ENCODE data around the gene EFCAB12.
"Not testable (repeated sequence)": the region's sequence is repeated elsewhere in the genome, so short reads cannot be mapped to it uniquely, and the experiment has no call there.

The EFCAB12 gene

GRCh38 chr3:129367821-129368220, 60.6 kb downstream of the EFCAB12 start:
- H3K79me2 ChIP-seq (ENCODE audit: insufficient read depth, low read length), result no peaks in the 10 kb centered on the region
- no peak for TF ChIP-seq EZH2 (IDR thresholded peaks at IDR 0.05; ENCODE audit: borderline replicate concordance, low read length)
- no peak for TF ChIP-seq CTCF (IDR thresholded peaks at IDR 0.05; ENCODE audit: low read length)
- H3K9me3 ChIP-seq (ENCODE audit: low read length), result no peaks in the 10 kb centered on the region
- H3K36me3 ChIP-seq (ENCODE audit: insufficient read depth, low read length), result no peaks in the 10 kb centered on the region
- H3K27ac ChIP-seq (ENCODE audit: low read depth, low read length, poor library complexity, severe bottlenecking), result no peak overlapping the region
- no peaks in the 10 kb centered on the region for H3K9me2 ChIP-seq (ENCODE audit: low read depth, low read length)
- H3F3A ChIP-seq (ENCODE audit: insufficient read depth, low read length), result no peaks in the 10 kb centered on the region
- no peak overlapping the region for H2AFZ ChIP-seq (ENCODE audit: low read length)
- no peak overlapping the region for H3K9ac ChIP-seq (ENCODE audit: low read length)
- H4K20me1 ChIP-seq (ENCODE audit: insufficient read depth, low read length), result no peaks in the 10 kb centered on the region
- no peaks in the 10 kb centered on the region for H3K4me1 ChIP-seq (ENCODE audit: insufficient read depth, low read length, severe bottlenecking)
- H3K27me3 ChIP-seq (ENCODE audit: insufficient read depth, low read length), result 0 out of 2 replicates have a peak, but pooled peaks cover 12% of the 10 kb centered on the region
- no peak overlapping the region for H3K4me3 ChIP-seq (ENCODE audit: low read depth, low read length, poor library complexity, severe bottlenecking)
- H3K4me2 ChIP-seq (ENCODE audit: low read length), result no peak overlapping the region

- Histone ChIP-seq H3K4me1 (ENCODE audit: insufficient read depth, low read length, severe bottlenecking) (no peaks in the 10 kb centered on the region), H3K27me3 (ENCODE audit: insufficient read depth, low read length) (0 out of 2 replicates have a peak, but pooled peaks cover 6% of the 10 kb centered on the region), H3K27ac (ENCODE audit: low read depth, low read length, poor library complexity, severe bottlenecking) (no peak overlapping the region), H3K4me2 (ENCODE audit: low read length) (no peak overlapping the region), H2AFZ (ENCODE audit: low read length) (no peak overlapping the region), H3K9me2 (ENCODE audit: low read depth, low read length) (no peaks in the 10 kb centered on the region), H4K20me1 (ENCODE audit: insufficient read depth, low read length) (no peaks in the 10 kb centered on the region), H3K9me3 (ENCODE audit: low read length) (no peaks in the 10 kb centered on the region), H3F3A (ENCODE audit: insufficient read depth, low read length) (no peaks in the 10 kb centered on the region), H3K36me3 (ENCODE audit: insufficient read depth, low read length) (no peaks in the 10 kb centered on the region), H3K4me3 (ENCODE audit: low read depth, low read length, poor library complexity, severe bottlenecking) (no peak overlapping the region), H3K9ac (ENCODE audit: low read length) (no peak overlapping the region), H3K79me2 (ENCODE audit: insufficient read depth, low read length) (no peaks in the 10 kb centered on the region)
- TF ChIP-seq EZH2 (IDR thresholded peaks at IDR 0.05; ENCODE audit: borderline replicate concordance, low read length), result no peak
- no peak for TF ChIP-seq CTCF (IDR thresholded peaks at IDR 0.05; ENCODE audit: low read length)
Observed at GRCh38 chr3:129366312-129366831, 62.1 kb downstream of the EFCAB12 start.

- Histone ChIP-seq H2AFZ (ENCODE audit: low read length) (no peak overlapping the region), H3K27ac (ENCODE audit: low read depth, low read length, poor library complexity, severe bottlenecking) (no peak overlapping the region), H3K9me2 (ENCODE audit: low read depth, low read length) (no peaks in the 10 kb centered on the region), H3F3A (ENCODE audit: insufficient read depth, low read length) (no peaks in the 10 kb centered on the region), H3K4me1 (ENCODE audit: insufficient read depth, low read length, severe bottlenecking) (no peaks in the 10 kb centered on the region), H3K27me3 (ENCODE audit: insufficient read depth, low read length) (0 out of 2 replicates have a peak, but pooled peaks cover 6% of the 10 kb centered on the region), H3K9me3 (ENCODE audit: low read length) (no peaks in the 10 kb centered on the region), H3K79me2 (ENCODE audit: insufficient read depth, low read length) (no peaks in the 10 kb centered on the region), H3K9ac (ENCODE audit: low read length) (no peak overlapping the region), H3K4me2 (ENCODE audit: low read length) (no peak overlapping the region), H3K36me3 (ENCODE audit: insufficient read depth, low read length) (no peaks in the 10 kb centered on the region), H4K20me1 (ENCODE audit: insufficient read depth, low read length) (no peaks in the 10 kb centered on the region), H3K4me3 (ENCODE audit: low read depth, low read length, poor library complexity, severe bottlenecking) (no peak overlapping the region)
- TF ChIP-seq CTCF (IDR thresholded peaks at IDR 0.05; ENCODE audit: low read length), result no peak
- TF ChIP-seq EZH2 (IDR thresholded peaks at IDR 0.05; ENCODE audit: borderline replicate concordance, low read length), result no peak
Observed at GRCh38 chr3:129365296-129366136, 62.9 kb downstream of the EFCAB12 start.

- not testable (repeated sequence) for H3K27ac ChIP-seq (ENCODE audit: low read depth, low read length, poor library complexity, severe bottlenecking); H3K4me2 ChIP-seq (ENCODE audit: low read length); H3K79me2 ChIP-seq (ENCODE audit: insufficient read depth, low read length); H3K9ac ChIP-seq (ENCODE audit: low read length); H3K9me2 ChIP-seq (ENCODE audit: low read depth, low read length); H3K4me1 ChIP-seq (ENCODE audit: insufficient read depth, low read length, severe bottlenecking); H3K36me3 ChIP-seq (ENCODE audit: insufficient read depth, low read length); H3K9me3 ChIP-seq (ENCODE audit: low read length); H3K4me3 ChIP-seq (ENCODE audit: low read depth, low read length, poor library complexity, severe bottlenecking); H4K20me1 ChIP-seq (ENCODE audit: insufficient read depth, low read length); H3K27me3 ChIP-seq (ENCODE audit: insufficient read depth, low read length); H2AFZ ChIP-seq (ENCODE audit: low read length); H3F3A ChIP-seq (ENCODE audit: insufficient read depth, low read length)
Observed at GRCh38 chr3:129364811-129365210, 63.6 kb downstream of the EFCAB12 start.

GRCh38 chr3:129363356-129363755, 65.1 kb downstream of the EFCAB12 start:
- not testable (repeated sequence) for H3F3A ChIP-seq (ENCODE audit: insufficient read depth, low read length); H3K36me3 ChIP-seq (ENCODE audit: insufficient read depth, low read length); H3K9me3 ChIP-seq (ENCODE audit: low read length); H2AFZ ChIP-seq (ENCODE audit: low read length); H3K79me2 ChIP-seq (ENCODE audit: insufficient read depth, low read length); H3K27me3 ChIP-seq (ENCODE audit: insufficient read depth, low read length); H3K4me2 ChIP-seq (ENCODE audit: low read length); H3K9me2 ChIP-seq (ENCODE audit: low read depth, low read length); H3K27ac ChIP-seq (ENCODE audit: low read depth, low read length, poor library complexity, severe bottlenecking); H3K9ac ChIP-seq (ENCODE audit: low read length); H3K4me1 ChIP-seq (ENCODE audit: insufficient read depth, low read length, severe bottlenecking); H4K20me1 ChIP-seq (ENCODE audit: insufficient read depth, low read length); H3K4me3 ChIP-seq (ENCODE audit: low read depth, low read length, poor library complexity, severe bottlenecking)
